GM12874 (cell line): ENCODE measurements around the gene CA9.

Experiments
- CTCF ChIP-seq: IDR thresholded peaks from 2 replicates; pipeline ENCODE4 v1.5.1; 2011; ENCODE audit warnings: low read depth, mild to moderate bottlenecking, control low read depth, low read length, moderate library complexity; ENCODE audit not compliant: insufficient read depth

Gene CA9

GRCh38 chr9:35706951-35707350 lies 33.2 kb downstream of the CA9 start:
- TF ChIP-seq CTCF = no peak

GRCh38 chr9:35708146-35708545 lies 34.4 kb downstream of the CA9 start:
- TF ChIP-seq CTCF = no peak

- TF ChIP-seq CTCF = no peak
Measured at GRCh38 chr9:35710818-35711500, 37.2 kb downstream of the CA9 start.

- TF ChIP-seq CTCF = no peak
Measured at GRCh38 chr9:35711501-35712428, 38.0 kb downstream of the CA9 start.

- TF ChIP-seq CTCF = no peak
Measured at GRCh38 chr9:35712762-35713400, 39.2 kb downstream of the CA9 start.

- no peak for TF ChIP-seq CTCF
Measured at GRCh38 chr9:35713578-35713977, 39.9 kb downstream of the CA9 start.

- no peak for TF ChIP-seq CTCF
Measured at GRCh38 chr9:35714123-35714522, 40.4 kb downstream of the CA9 start.
